Spleen (tissue), 11 donors: ENCODE results near the gene CFAP70. TPM values are rescaled to one million over a fixed set of nuclear protein-coding genes. Genes with fewer than 3 reads are reported as not detected.

ENCODE experiments used
- DNase-seq: peaks from one replicate; pipeline ENCODE4 v3.0.0-alpha.2; 2020
- H3K27ac ChIP-seq, 8 donors: fragments of 200-600 bp; sonication (generic) in 7 of 8; 1 replicate in 4 of 8; 2 replicates in 4 of 8; pipeline versions ENCODE4 v1.5.0 to v1.8.0; 2016 to 2021; ENCODE audit warnings: inconsistent platforms in 4 of 8, mild to moderate bottlenecking in 4 of 8, moderate library complexity in 1 of 8
- H3K27me3 ChIP-seq, 7 donors: fragments of 200-600 bp; sonication (generic) in 6 of 7; replicated peaks in 1 of 7; 1 replicate in 4 of 7; 2 replicates in 3 of 7; pipeline versions ENCODE4 v1.5.0 to v1.8.0; 2016 to 2021; ENCODE audit warnings: inconsistent platforms in 3 of 7, mild to moderate bottlenecking in 1 of 7
- H3K36me3 ChIP-seq, 6 donors: fragments of 200-600 bp; sonication (generic) in 5 of 6; 1 replicate in 4 of 6; 2 replicates in 2 of 6; pipeline versions ENCODE4 v1.5.0 to v1.8.0; 2016 to 2021; ENCODE audit warnings: inconsistent platforms in 2 of 6
- H3K4me1 ChIP-seq, 6 donors: fragments of 200-600 bp; sonication (generic) in 5 of 6; 1 replicate in 3 of 6; 2 replicates in 3 of 6; pipeline versions ENCODE4 v1.5.0 to v1.8.0; 2016 to 2021; ENCODE audit warnings: inconsistent platforms in 3 of 6
- H3K4me3 ChIP-seq, 8 donors: fragments of 200-600 bp; sonication (generic) in 7 of 8; 1 replicate in 4 of 8; 2 replicates in 4 of 8; pipeline versions ENCODE4 v1.5.0 to v1.8.0; 2016 to 2021; ENCODE audit warnings: inconsistent platforms in 4 of 8, mild to moderate bottlenecking in 4 of 8, moderate library complexity in 2 of 8
- H3K9me3 ChIP-seq, 8 donors: fragments of 200-600 bp; sonication (generic) in 7 of 8; 1 replicate in 4 of 8; 2 replicates in 4 of 8; pipeline versions ENCODE4 v1.5.0 to v1.8.0; 2016 to 2021; ENCODE audit warnings: inconsistent platforms in 4 of 8
- POLR2A ChIP-seq, 3 donors: fragments of 450-650 bp; IDR thresholded peaks; one replicate each; pipeline ENCODE4 v1.5.1; 2017; ENCODE audit warnings: antibody characterized with exemption in 3 of 3, mild to moderate bottlenecking in 1 of 3
- POLR2AphosphoS5 ChIP-seq, 3 donors: sonication (generic); formaldehyde crosslinking; IDR thresholded peaks; one replicate each; pipeline ENCODE4 v1.5.1; 2017; ENCODE audit warnings: antibody characterized with exemption in 3 of 3
- WGBS, 5 donors: extraction: QIAGEN DNeasy Blood & Tissue Kit in 3 of 5; methylation state at CpG; one replicate each; pipeline versions ENCODE4 v1.1.5 to v1.1.7; 2013 to 2018; 5-methylcytosine and 5-hydroxymethylcytosine counted together
- intact Hi-C: fragments of 100-400 bp; cut with DNase I; formaldehyde crosslinking; loops from one replicate; pipeline ENCODE4 v1.15.0; 2023; ENCODE audit warnings: low total_unique reads
- polyA plus RNA-seq, 3 donors: library from polyadenylated mRNA; stranded (reverse); fragments of 200-250 nt; gene quantifications; one replicate each; pipeline ENCODE4 v1.2.1, GENCODE V29; 2013
- total RNA-seq, 7 donors: library from RNA; depleted of rRNA in 3 of 7; stranded (reverse); fragments of >200 nt in 3 of 7; fragmentation: NEBNext Ultra II Directional in 4 of 7; extraction: Animal tissue kit (Norgen Biotek cat#: 25700) in 4 of 7; gene quantifications; one replicate each; pipeline versions ENCODE4 v1.1.0 to v1.2.1, GENCODE V29; 2016 to 2021
- TF ChIP-seq, protein P1 (sequence below), 11 experiments: fragments of 200-600 bp in 7 of 11; fragments of 450-650 bp in 4 of 11; sonication (generic) in 4 of 11; IDR thresholded peaks in 8 of 11; conservative IDR thresholded peaks in 3 of 11; 1 replicate in 7 of 11; 2 replicates in 4 of 11; pipeline versions ENCODE4 v1.4.0 to v1.8.0; 2016 to 2021; ENCODE audit warnings: antibody characterized with exemption in 11 of 11, inconsistent platforms in 4 of 11, mild to moderate bottlenecking in 1 of 11
- donor health status: healthy with polysubstance abuse.
- donor health status: DM: no; HTN: no; CAD: no; lungs with moderate emphysema.
- donor health status: DM: no; HTN: no; CAD: no.
- donor health status: Bipolar disorder and iron deficiency.
- donor health status: healthy.
- donor health status: DM: no; HTN: no; CAD: no.
- donor health status: DM: yes; HTN: yes; CAD: no.

Gene CFAP70
- total and polyA plus RNA-seq, 10 donors: 1.3 to 5.7 (median 3.0) TPM

DNA sequence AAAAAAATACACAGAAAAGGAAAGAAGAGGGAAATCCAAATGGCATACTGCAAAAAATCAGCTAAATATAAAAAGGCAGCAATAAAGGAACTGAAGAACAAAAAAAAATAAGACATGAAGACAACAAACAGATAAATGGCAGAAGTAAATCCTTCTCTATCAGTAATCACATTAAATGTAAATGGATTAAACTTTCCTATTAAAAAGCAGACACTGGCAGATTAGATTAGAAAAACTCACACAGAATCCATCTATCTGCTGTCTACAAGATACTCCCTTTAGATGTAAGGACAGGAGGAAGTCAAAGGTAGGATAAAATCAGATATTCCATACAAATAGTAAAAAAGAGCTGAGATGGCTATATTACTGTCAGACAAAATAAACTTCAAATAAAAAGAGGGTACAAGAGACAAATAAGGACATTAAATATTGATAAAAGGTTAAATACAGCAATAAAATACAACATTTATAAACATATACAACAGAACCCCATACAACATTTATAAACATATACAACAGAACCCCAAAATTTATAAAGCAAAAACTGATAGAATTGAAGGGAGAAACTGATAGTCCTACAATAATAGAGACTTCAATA is 51.4 kb downstream of the CFAP70 start:
- H3K27me3 ChIP-seq: no peaks in the 10 kb centered on the region
- TF ChIP-seq, protein P1, sequence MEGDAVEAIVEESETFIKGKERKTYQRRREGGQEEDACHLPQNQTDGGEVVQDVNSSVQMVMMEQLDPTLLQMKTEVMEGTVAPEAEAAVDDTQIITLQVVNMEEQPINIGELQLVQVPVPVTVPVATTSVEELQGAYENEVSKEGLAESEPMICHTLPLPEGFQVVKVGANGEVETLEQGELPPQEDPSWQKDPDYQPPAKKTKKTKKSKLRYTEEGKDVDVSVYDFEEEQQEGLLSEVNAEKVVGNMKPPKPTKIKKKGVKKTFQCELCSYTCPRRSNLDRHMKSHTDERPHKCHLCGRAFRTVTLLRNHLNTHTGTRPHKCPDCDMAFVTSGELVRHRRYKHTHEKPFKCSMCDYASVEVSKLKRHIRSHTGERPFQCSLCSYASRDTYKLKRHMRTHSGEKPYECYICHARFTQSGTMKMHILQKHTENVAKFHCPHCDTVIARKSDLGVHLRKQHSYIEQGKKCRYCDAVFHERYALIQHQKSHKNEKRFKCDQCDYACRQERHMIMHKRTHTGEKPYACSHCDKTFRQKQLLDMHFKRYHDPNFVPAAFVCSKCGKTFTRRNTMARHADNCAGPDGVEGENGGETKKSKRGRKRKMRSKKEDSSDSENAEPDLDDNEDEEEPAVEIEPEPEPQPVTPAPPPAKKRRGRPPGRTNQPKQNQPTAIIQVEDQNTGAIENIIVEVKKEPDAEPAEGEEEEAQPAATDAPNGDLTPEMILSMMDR (IDR thresholded peaks at IDR 0.05 in 8 of 11, conservative IDR thresholded peaks at IDR 0.05 in 3 of 11): no peak
- TF ChIP-seq POLR2AphosphoS5 (IDR thresholded peaks at IDR 0.05) (no peak), POLR2A (IDR thresholded peaks at IDR 0.05) (no peak)
- DNase-seq: no peak
- H3K27ac ChIP-seq: no peak overlapping the region
- peaks cover 0 to 28% (median 24%) of the 10 kb centered on the region in 8 donors for H3K9me3 ChIP-seq
- no peaks in the 10 kb centered on the region for H3K36me3 ChIP-seq
- no peak overlapping the region for H3K4me3 ChIP-seq
- no peaks in the 10 kb centered on the region for H3K4me1 ChIP-seq
- intact Hi-C loops: no loop called here

DNA sequence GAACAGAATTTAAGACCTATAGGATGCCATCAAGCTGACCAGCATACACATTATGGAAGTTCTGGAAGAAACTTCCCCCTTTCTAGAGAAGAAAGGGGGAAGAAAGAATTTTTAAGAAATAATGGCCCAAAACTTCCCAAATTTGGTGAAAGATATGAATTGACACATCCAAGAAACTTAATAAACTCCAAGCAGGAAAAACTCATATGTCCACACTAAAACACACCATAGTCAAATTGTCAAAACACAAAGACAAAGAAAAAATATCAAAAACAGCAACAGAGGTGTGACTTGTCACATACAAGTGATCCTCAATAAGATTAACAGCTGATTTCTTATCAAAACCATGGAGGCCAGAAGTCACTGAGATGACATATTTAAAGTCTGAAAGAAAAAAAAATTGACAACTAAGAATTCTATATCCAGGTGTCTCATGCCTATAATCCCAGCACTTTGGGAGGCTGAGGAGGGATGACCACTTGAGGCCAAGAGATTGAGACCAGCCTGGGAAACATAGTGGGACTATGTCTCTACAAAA is 52.4 kb downstream of the CFAP70 start:
- Histone ChIP-seq H3K4me1 (no peaks in the 10 kb centered on the region), H3K9me3 (peaks cover 0 to 28% (median 24%) of the 10 kb centered on the region in 8 donors), H3K27ac (no peak overlapping the region), H3K27me3 (no peaks in the 10 kb centered on the region), H3K36me3 (no peaks in the 10 kb centered on the region), H3K4me3 (no peak overlapping the region)
- intact Hi-C loops: no loop called here
- TF ChIP-seq POLR2A (IDR thresholded peaks at IDR 0.05) (no peak), POLR2AphosphoS5 (IDR thresholded peaks at IDR 0.05) (no peak)
- TF ChIP-seq, protein P1 (IDR thresholded peaks at IDR 0.05 in 8 of 11, conservative IDR thresholded peaks at IDR 0.05 in 3 of 11): no peak
- DNase-seq: no peak

DNA sequence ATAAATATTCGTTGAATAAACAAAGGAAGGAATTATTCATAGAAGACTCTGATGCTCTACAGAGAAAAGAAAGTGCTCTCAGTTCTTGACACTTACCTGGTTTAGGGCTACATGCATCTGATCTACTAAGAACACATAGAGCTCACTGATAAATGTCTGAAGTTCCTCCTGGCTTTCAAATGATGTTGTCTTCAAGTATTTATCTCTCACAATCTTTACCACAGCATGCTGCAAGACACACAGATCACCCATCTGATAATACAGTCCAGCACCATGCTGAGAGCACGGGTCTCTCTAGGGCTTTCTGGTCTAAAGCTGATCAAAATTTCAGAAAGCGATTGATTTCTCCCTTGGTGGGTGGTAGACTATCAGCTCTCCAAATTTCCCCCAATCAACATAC is 61.7 kb downstream of the CFAP70 start:
- 74 to 84% (median 80%) methylated on average over 3 of the region's 3 CpGs for WGBS, 5 donors
- TF ChIP-seq, protein P1 (IDR thresholded peaks at IDR 0.05 in 8 of 11, conservative IDR thresholded peaks at IDR 0.05 in 3 of 11): no peak

DNA sequence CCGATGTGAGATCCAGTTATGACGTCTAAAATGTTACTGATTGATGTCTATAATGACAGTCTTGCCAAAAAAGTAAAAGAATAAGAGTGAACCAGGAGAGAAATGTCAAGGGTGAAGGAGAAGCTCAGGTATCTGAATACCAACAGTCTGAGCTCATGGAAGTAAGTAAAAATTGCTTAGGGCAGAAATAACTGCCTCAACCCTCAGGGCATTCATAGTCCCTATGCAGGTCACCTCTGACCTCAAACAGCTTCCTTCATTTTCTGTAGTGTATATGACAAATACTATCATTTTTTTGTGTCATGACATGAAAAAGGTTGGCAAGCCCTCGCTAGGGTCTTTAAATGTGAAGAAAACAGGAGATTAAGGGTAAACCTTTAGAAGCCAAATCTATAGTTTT is 65.2 kb downstream of the CFAP70 start:
- H3K9me3 ChIP-seq: peaks cover 0 to 12% (median 9%) of the 10 kb centered on the region in 8 donors
- 80 to 90% (median 84%) methylated on average over 3 of the region's 3 CpGs for WGBS, 5 donors
- TF ChIP-seq POLR2AphosphoS5 (IDR thresholded peaks at IDR 0.05): no peak
- TF ChIP-seq POLR2A (IDR thresholded peaks at IDR 0.05): no peak
- TF ChIP-seq, protein P1 (IDR thresholded peaks at IDR 0.05 in 8 of 11, conservative IDR thresholded peaks at IDR 0.05 in 3 of 11): no peak
- H3K4me3 ChIP-seq: no peak overlapping the region
- no peaks in the 10 kb centered on the region for H3K4me1 ChIP-seq
- no peak overlapping the region for H3K27ac ChIP-seq
- intact Hi-C loops: no loop called here
- no peak for DNase-seq
- peaks cover 0 to 5% (median 0%) of the 10 kb centered on the region in 6 donors for H3K36me3 ChIP-seq
- no peaks in the 10 kb centered on the region for H3K27me3 ChIP-seq

More for the DNA sequence above, 61.7 kb downstream of the CFAP70 start:
- H3K36me3 ChIP-seq: no peaks in the 10 kb centered on the region
- intact Hi-C loops: no loop called here
- no peaks in the 10 kb centered on the region for H3K27me3 ChIP-seq
- H3K4me3 ChIP-seq: no peak overlapping the region
- no peak for DNase-seq
- H3K9me3 ChIP-seq: no peaks in the 10 kb centered on the region
- no peak overlapping the region for H3K27ac ChIP-seq
- H3K4me1 ChIP-seq: no peaks in the 10 kb centered on the region
